Activated gamma-delta T cell treated with anti-CD3 and anti-CD28 coated beads, Interleukin-2, amount 50 U/mL, for 16 hours (primary cell): ENCODE data around the gene GPRC5C.
A peak's percentile ranks its signal among the peaks of the same experiment; 100 is the strongest.
"Not testable (repeated sequence)": the region's sequence is repeated elsewhere in the genome, so short reads cannot be mapped to it uniquely, and the experiment has no call there.

Experiments used
- DNase-seq: peaks from one replicate; pipeline ENCODE4 v3.0.0-alpha.2; 2020; ENCODE audit warnings: low read depth

The GPRC5C gene

GRCh38 chr17:74474043-74474792 lies 42.3 kb downstream of the GPRC5C start:
- peak; percentile 44 for DNase-seq

GRCh38 chr17:74475189-74475588 lies 43.3 kb downstream of the GPRC5C start:
- no peak for DNase-seq

- no peak for DNase-seq
Measured at GRCh38 chr17:74477411-74477810, 45.5 kb downstream of the GPRC5C start.

- no peak for DNase-seq
Measured at GRCh38 chr17:74478420-74479100, 46.7 kb downstream of the GPRC5C start.

GRCh38 chr17:74480290-74480689 lies 48.4 kb downstream of the GPRC5C start:
- no peak for DNase-seq

GRCh38 chr17:74481621-74482020 lies 49.7 kb downstream of the GPRC5C start:
- no peak for DNase-seq

- DNase-seq: no peak
Measured at GRCh38 chr17:74484066-74484465, 52.2 kb downstream of the GPRC5C start.

GRCh38 chr17:74485022-74485743 lies 53.3 kb downstream of the GPRC5C start:
- no peak for DNase-seq

- no peak for DNase-seq
Measured at GRCh38 chr17:74485841-74486240, 54.0 kb downstream of the GPRC5C start.

GRCh38 chr17:74488276-74488675 lies 56.4 kb downstream of the GPRC5C start:
- not testable (repeated sequence) for DNase-seq

- DNase-seq: no peak
Measured at GRCh38 chr17:74490716-74491115, 58.8 kb downstream of the GPRC5C start.

- no peak for DNase-seq
Measured at GRCh38 chr17:74491626-74492025, 59.7 kb downstream of the GPRC5C start.

GRCh38 chr17:74493331-74493833 lies 61.5 kb downstream of the GPRC5C start:
- DNase-seq: peak; percentile 57
